K562 (cell line): ENCODE measurements around the gene SLC24A1. TPM values are rescaled to one million over a fixed set of nuclear protein-coding genes. Genes with fewer than 3 reads are reported as not detected.

Experiments
- CCNT2 ChIP-seq: IDR thresholded peaks from 2 replicates; pipeline ENCODE4 v1.6.1; 2011; ENCODE audit warnings: borderline replicate concordance, low read depth, mild to moderate bottlenecking, moderate library complexity, mixed read lengths, low read length; ENCODE audit not compliant: insufficient read length; ENCODE audit errors: extremely low read depth
- GTF2B ChIP-seq: IDR thresholded peaks from 2 replicates; pipeline ENCODE4 v1.6.1; 2011; ENCODE audit not compliant: insufficient read length; ENCODE audit errors: extremely low read depth
- HCFC1 ChIP-seq: IDR thresholded peaks from 2 replicates; pipeline ENCODE4 v1.6.1; 2012; ENCODE audit warnings: low read depth, low read length, improper control_type of control experiment
- KLF16 ChIP-seq: IDR thresholded peaks from 2 replicates; pipeline ENCODE4 v1.6.1; 2016; ENCODE audit warnings: antibody characterized with exemption
- MAX ChIP-seq: sonication (generic); formaldehyde crosslinking; IDR thresholded peaks from 2 replicates; pipeline ENCODE4 v1.9.0; 2022; ENCODE audit warnings: mild to moderate bottlenecking, missing genetic modification reagents
- MGA ChIP-seq: fragments of 450-650 bp; IDR thresholded peaks from 2 replicates; pipeline ENCODE4 v1.6.1; 2016; ENCODE audit warnings: mild to moderate bottlenecking, moderate library complexity
- NFYB ChIP-seq: IDR thresholded peaks from 2 replicates; pipeline ENCODE4 v1.6.1; 2011; ENCODE audit warnings: mild to moderate bottlenecking, moderate library complexity; ENCODE audit not compliant: insufficient read length; ENCODE audit errors: extremely low read depth
- NR0B1 ChIP-seq: fragments of 450-650 bp; IDR thresholded peaks from one replicate; pipeline ENCODE4 v1.6.1; 2018; ENCODE audit warnings: mild to moderate bottlenecking, moderate library complexity; ENCODE audit not compliant: partially characterized antibody
- RBM17 ChIP-seq: fragments of 200-400 bp; formaldehyde crosslinking; IDR thresholded peaks from 2 replicates; pipeline ENCODE4 v1.6.1; 2017; ENCODE audit warnings: low read depth, mild to moderate bottlenecking, low read length, borderline replicate concordance
- SAFB2 ChIP-seq: fragments of 200-400 bp; formaldehyde crosslinking; IDR thresholded peaks from 2 replicates; pipeline ENCODE4 v1.6.1; 2018; ENCODE audit warnings: borderline replicate concordance, low read length, low read depth, moderate library complexity; ENCODE audit not compliant: severe bottlenecking
- SPI1 ChIP-seq: IDR thresholded peaks from 2 replicates; pipeline ENCODE4 v1.6.1; 2011; ENCODE audit warnings: low read depth, low read length, control low read depth, borderline replicate concordance
- ZNF445 ChIP-seq: fragments of 250-450 bp; sonication (Bioruptor Pico); IDR thresholded peaks from 2 replicates; pipeline ENCODE4 v1.4.0; 2020; ENCODE audit warnings: low read depth, mild to moderate bottlenecking, moderate library complexity
- ZNF780A ChIP-seq: fragments of 250-450 bp; sonication (Bioruptor Pico); IDR thresholded peaks from 2 replicates; pipeline ENCODE4 v1.5.0; 2021; ENCODE audit warnings: mild to moderate bottlenecking
- polyA plus RNA-seq, 8 experiments: library from polyadenylated mRNA; depleted of rRNA in 4 of 8; stranded (reverse) in 5 of 8; unstranded in 3 of 8; fragments of >200 nt; fragmentation: Nextera tagmentation in 2 of 8; fragmentation: Illumina TruSeq in 1 of 8; extraction: Ambion mirVana in 2 of 8; extraction: Trizol in 1 of 8; gene quantifications; 2 replicates each; pipeline versions ENCODE4 v1.2.1 to v1.2.3, GENCODE V29; 2011 to 2014; ENCODE audit warnings: inconsistent platforms in 1 of 8, missing spikeins in 1 of 8
- total RNA-seq, 7 experiments: library from RNA; depleted of rRNA in 6 of 7; stranded (reverse); fragments of >200 nt in 6 of 7; fragmentation: Illumina TruSeq in 2 of 7; extraction: Trizol in 2 of 7; gene quantifications; 2 replicates each; pipeline versions ENCODE4 v1.2.1 to v1.2.3, GENCODE V29; 2011 to 2021; ENCODE audit warnings: low replicate concordance in 1 of 7

SLC24A1 gene
- total and polyA plus RNA-seq, 9 of the 15 experiments (the other 6 are each of a cell fraction or from before 2014, with no cell fraction given), result 3.1 to 8.2 (median 5.5) TPM

- TF ChIP-seq CCNT2 (peak; percentile 93), GTF2B (no peak), HCFC1 (peak; percentile 89), KLF16 (peak; percentile 19), ZNF445 (CRISPR knock-in tag) (no peak), NR0B1 (no peak), MAX (CRISPR knock-in tag) (peak; percentile 65; the same call in 1 of the 2 replicates), NFYB (peak; percentile 46), SAFB2 (no peak), SPI1 (no peak), ZNF780A (CRISPR knock-in tag) (no peak), RBM17 (no peak), MGA (peak; percentile 75)
Measured at GRCh38 chr15:65610871-65611718, 10.6 kb upstream of the SLC24A1 start, which contains the start of gene INTS14 (continued).
